Measurements from ENCODE around the gene ZNF689. TPM values are rescaled to one million over a fixed set of nuclear protein-coding genes. Genes with fewer than 3 reads are reported as not detected.
"Not testable (repeated sequence)": the region's sequence is repeated elsewhere in the genome, so short reads cannot be mapped to it uniquely, and the experiment has no call there.

The ZNF689 gene
- total and polyA plus RNA-seq, 12 donors: 2.7 to 7.4 (median 5.4) TPM

- WGBS, 2 donors: 0 to 10% methylated on average over 1 of the region's 1 CpG
- no peaks in the 10 kb centered on the region for H3K27me3 ChIP-seq
- TF ChIP-seq, protein P1, sequence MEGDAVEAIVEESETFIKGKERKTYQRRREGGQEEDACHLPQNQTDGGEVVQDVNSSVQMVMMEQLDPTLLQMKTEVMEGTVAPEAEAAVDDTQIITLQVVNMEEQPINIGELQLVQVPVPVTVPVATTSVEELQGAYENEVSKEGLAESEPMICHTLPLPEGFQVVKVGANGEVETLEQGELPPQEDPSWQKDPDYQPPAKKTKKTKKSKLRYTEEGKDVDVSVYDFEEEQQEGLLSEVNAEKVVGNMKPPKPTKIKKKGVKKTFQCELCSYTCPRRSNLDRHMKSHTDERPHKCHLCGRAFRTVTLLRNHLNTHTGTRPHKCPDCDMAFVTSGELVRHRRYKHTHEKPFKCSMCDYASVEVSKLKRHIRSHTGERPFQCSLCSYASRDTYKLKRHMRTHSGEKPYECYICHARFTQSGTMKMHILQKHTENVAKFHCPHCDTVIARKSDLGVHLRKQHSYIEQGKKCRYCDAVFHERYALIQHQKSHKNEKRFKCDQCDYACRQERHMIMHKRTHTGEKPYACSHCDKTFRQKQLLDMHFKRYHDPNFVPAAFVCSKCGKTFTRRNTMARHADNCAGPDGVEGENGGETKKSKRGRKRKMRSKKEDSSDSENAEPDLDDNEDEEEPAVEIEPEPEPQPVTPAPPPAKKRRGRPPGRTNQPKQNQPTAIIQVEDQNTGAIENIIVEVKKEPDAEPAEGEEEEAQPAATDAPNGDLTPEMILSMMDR (IDR thresholded peaks at IDR 0.05): peak in 6 of 9 donors; percentile 12 to 39 (median 27)
- intact Hi-C loops (cut with DNase I): loop anchor here in 4 of 10 donors (10.0 kb wide), 4 partner anchors 53 to 203 kb away; partner anchors contain the start of genes SEPHS2 (in 2 of the 4), ZNF785 (in 2 of the 4), DCTPP1 (in 1 of the 4) and SRCAP (in 1 of the 4)
- ATAC-seq (no peak), DNase-seq (no peak)
- no peaks in the 10 kb centered on the region for H3K9me3 ChIP-seq
- no peak overlapping the region for H3K27ac ChIP-seq
- no peak overlapping the region for H3K4me3 ChIP-seq
- H3K36me3 ChIP-seq: no peaks in the 10 kb centered on the region
- peaks cover 0 to 25% (median 11%) of the 10 kb centered on the region in 9 donors for H3K4me1 ChIP-seq
These were observed 27.8 kb upstream of the ZNF689 start for GRCh38 chr16:30637944-30638343.

DNA sequence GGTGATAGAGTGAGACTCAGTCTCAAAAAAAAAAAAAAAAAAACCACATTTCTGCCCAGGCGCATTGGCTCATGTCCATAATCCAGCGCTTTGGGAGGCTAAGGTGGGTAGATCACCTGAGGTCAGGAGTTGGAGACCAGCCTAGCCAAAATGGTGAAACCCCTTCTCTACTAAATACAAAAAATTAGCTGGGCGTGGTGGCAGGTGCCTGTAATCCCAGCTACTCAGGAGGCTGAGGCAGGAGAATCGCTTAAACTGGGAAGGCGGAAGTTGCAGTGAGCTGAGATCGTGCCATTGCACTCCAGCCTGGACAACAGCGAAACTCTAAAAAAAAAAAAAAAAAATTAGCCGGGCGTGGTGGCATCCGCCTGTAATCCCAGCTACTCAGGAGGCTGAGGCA is 26.9 kb upstream of the ZNF689 start:
- H3K4me1 ChIP-seq: peaks cover 0 to 25% (median 11%) of the 10 kb centered on the region in 9 donors
- intact Hi-C loops (cut with DNase I): loop anchor here in 4 of 10 donors (10.0 kb wide), 4 partner anchors 52 to 202 kb away; partner anchors contain the start of genes SEPHS2 (in 2 of the 4), ZNF785 (in 2 of the 4), DCTPP1 (in 1 of the 4) and SRCAP (in 1 of the 4)
- not testable (repeated sequence) for H3K36me3 ChIP-seq, H3K27ac ChIP-seq, ATAC-seq, H3K9me3 ChIP-seq, DNase-seq, H3K27me3 ChIP-seq, H3K4me3 ChIP-seq
- WGBS, 2 donors: 89 to 93% methylated on average over 9 to 10 of the region's 10 CpGs

GRCh38 chr16:30636599-30636998 is 26.4 kb upstream of the ZNF689 start:
- intact Hi-C loops (cut with DNase I): loop anchor here in 4 of 10 donors (10.0 kb wide), 4 partner anchors 52 to 202 kb away; partner anchors contain the start of genes SEPHS2 (in 2 of the 4), ZNF785 (in 2 of the 4), DCTPP1 (in 1 of the 4) and SRCAP (in 1 of the 4)

DNA sequence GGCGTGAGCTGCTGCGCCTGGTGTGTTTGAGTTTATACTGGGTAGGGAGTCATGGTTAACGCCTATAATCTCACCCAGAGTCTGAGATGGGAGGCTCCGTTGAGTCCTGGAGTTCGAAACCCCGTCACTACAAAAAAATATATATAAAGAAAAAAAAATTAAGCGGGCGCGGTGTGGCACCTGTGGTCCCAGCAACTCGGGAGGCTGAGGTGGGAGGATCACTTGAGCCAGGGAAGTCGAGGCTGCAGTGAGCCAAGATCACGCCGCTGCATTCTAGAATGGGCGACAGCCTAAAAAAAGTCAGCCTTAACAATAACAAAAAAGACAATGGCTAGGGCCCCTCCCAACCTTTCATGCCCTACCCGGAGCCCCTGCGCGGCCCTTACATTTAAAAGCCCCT is 23.3 kb upstream of the ZNF689 start:
- 72 to 79% methylated on average over 17 of the region's 17 CpGs for WGBS, 2 donors
- no peak for DNase-seq
- H3K27me3 ChIP-seq: no peaks in the 10 kb centered on the region
- TF ChIP-seq, protein P1 (IDR thresholded peaks at IDR 0.05): no peak
- peak overlapping the region; percentile 37 to 93 (median 88) for H3K27ac ChIP-seq
- no peak for ATAC-seq
- peak overlapping the region; percentile 47 to 78 (median 65) for H3K4me3 ChIP-seq
- H3K9me3 ChIP-seq: no peaks in the 10 kb centered on the region
- H3K36me3 ChIP-seq: no peaks in the 10 kb centered on the region
- peaks cover 0 to 25% (median 11%) of the 10 kb centered on the region in 9 donors for H3K4me1 ChIP-seq
- intact Hi-C loops (cut with DNase I): loop anchor here in 5 of 10 donors (2.0 to 10.0 kb wide), 6 partner anchors 46 to 199 kb away; partner anchors contain the start of genes ZNF785 (in 3 of the 5), SEPHS2 (in 2 of the 5), DCTPP1 (in 1 of the 5) and SRCAP (in 1 of the 5)

More at GRCh38 chr16:30636599-30636998, 26.4 kb upstream of the ZNF689 start:
- DNase-seq (no peak), ATAC-seq (no peak)
- Histone ChIP-seq H3K27me3 (no peaks in the 10 kb centered on the region), H3K9me3 (no peaks in the 10 kb centered on the region), H3K4me3 (no peak overlapping the region), H3K36me3 (no peaks in the 10 kb centered on the region), H3K4me1 (peaks cover 0 to 25% (median 11%) of the 10 kb centered on the region in 9 donors), H3K27ac (no peak overlapping the region)
- TF ChIP-seq, protein P1 (IDR thresholded peaks at IDR 0.05): no peak
- WGBS, 2 donors: 93 to 94% methylated on average over 7 of the region's 7 CpGs

DNA sequence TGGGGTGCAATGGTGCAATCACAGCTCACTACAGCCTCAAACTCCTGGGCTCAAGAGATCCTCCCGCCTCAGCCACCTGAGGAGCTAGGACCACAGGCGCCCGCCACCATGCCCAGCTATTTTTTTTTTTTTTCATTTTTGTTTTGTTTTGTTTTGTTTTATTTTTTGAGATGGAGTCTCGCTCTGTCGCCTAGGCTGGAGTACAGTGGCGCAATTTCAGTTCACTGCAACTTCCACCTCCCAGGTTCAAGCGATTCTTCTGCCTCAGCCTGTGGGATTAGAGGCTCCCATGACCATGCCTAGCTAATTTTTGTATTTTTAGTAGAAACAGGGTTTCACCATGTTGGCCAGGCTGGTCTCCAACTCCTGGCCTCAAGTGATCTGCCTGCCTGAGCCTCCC is 22.3 kb upstream of the ZNF689 start:
- not testable (repeated sequence) for ATAC-seq, H3K36me3 ChIP-seq, H3K27me3 ChIP-seq, H3K9me3 ChIP-seq, H3K4me3 ChIP-seq, DNase-seq, H3K27ac ChIP-seq
- WGBS, 2 donors: 94 to 95% methylated on average over 7 of the region's 7 CpGs
- intact Hi-C loops (cut with DNase I): loop anchor here in 5 of 10 donors (2.0 to 10.0 kb wide), 6 partner anchors 45 to 198 kb away; partner anchors contain the start of genes ZNF785 (in 3 of the 5), SEPHS2 (in 2 of the 5), DCTPP1 (in 1 of the 5) and SRCAP (in 1 of the 5)
- peaks cover 0 to 25% (median 11%) of the 10 kb centered on the region in 9 donors for H3K4me1 ChIP-seq
